ENCODE measurements around the gene XXYLT1.

The XXYLT1 gene

DNA sequence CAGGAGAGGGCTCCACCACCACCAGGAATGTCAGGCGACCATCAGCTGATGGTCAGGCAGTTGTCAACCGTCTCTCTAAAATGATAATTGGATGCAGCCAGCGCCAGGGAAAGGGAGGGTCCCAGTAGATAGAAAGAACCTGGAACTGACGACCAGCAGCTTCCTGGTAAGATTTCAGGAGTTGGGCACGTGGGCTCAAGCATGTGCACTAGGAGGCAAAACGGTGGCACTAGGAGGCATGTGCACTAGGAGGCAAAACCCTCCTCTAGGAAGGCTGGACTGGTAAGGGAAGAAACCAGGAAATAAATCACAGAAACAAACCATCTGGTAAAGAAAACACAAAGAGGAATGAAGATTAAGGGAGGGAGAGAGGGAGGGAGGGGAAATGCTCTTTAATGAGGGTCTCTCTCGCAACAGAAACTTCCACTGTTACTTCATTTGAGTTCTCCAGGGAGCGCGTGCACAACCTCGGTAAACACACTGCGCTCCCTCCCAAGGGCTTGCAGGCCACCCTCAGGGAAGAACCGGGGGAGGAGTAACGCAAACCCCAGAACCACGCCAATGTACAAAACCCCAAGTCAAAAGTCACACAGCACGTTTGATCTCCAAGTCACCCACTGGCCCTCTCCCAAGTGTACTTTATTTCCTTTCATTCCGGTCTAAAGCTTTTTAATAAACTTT is 116.7 kb downstream of the XXYLT1 start:
- H3K4me3 ChIP-seq (ENCODE audit: low read depth, low read length) = no peak overlapping the region
- DNase-seq (ENCODE audit: low read depth) = no peak
- TF ChIP-seq, protein P1, sequence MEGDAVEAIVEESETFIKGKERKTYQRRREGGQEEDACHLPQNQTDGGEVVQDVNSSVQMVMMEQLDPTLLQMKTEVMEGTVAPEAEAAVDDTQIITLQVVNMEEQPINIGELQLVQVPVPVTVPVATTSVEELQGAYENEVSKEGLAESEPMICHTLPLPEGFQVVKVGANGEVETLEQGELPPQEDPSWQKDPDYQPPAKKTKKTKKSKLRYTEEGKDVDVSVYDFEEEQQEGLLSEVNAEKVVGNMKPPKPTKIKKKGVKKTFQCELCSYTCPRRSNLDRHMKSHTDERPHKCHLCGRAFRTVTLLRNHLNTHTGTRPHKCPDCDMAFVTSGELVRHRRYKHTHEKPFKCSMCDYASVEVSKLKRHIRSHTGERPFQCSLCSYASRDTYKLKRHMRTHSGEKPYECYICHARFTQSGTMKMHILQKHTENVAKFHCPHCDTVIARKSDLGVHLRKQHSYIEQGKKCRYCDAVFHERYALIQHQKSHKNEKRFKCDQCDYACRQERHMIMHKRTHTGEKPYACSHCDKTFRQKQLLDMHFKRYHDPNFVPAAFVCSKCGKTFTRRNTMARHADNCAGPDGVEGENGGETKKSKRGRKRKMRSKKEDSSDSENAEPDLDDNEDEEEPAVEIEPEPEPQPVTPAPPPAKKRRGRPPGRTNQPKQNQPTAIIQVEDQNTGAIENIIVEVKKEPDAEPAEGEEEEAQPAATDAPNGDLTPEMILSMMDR (IDR thresholded peaks at IDR 0.05; ENCODE audit: low read depth, low read length, missing control alignments) = no peak

DNA sequence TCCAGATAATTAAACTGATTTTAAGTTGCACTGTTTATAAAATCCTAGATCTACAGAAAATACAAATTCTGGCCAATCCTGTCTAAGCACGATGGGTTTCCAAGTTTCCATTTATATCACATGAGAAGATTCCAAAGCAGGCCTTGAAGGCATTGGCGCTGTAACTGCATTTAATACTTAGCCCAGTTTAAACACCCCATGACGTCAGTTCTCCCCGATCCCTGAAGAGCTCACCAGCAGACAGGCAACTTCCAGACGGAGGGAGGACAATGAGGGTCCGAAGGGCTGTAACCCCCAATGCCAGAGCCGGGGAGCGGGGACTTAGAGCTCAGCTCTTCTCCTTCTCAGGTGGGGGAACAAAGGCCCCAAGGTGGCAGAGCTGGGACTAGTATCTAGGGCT is 117.3 kb downstream of the XXYLT1 start:
- TF ChIP-seq, protein P1 (IDR thresholded peaks at IDR 0.05; ENCODE audit: low read depth, low read length, missing control alignments) = no peak
- no peak overlapping the region for H3K4me3 ChIP-seq (ENCODE audit: low read depth, low read length)
- DNase-seq (ENCODE audit: low read depth) = no peak

DNA sequence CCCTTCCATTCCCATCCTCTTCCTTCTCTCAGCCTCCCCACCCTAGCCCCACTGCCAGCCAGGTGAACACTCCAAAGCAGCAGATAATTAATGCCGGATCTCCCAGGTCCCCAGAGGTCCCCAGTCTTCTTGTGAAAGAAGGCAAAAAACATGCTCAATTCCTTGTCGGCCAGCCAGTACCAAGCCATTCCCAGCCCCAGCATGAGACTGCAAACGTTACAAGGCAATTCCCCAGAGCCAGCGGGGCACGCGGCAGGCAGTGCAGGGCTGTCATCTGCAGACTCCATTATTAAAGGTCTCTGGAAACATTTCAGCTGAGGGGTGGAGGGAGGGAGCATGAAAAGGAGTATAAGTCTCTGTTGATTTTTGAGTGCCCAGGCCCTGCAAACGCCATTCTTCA is 117.8 kb downstream of the XXYLT1 start:
- TF ChIP-seq, protein P1 (IDR thresholded peaks at IDR 0.05; ENCODE audit: low read depth, low read length, missing control alignments) = no peak
- no peak for DNase-seq (ENCODE audit: low read depth)
- no peak overlapping the region for H3K4me3 ChIP-seq (ENCODE audit: low read depth, low read length)

DNA sequence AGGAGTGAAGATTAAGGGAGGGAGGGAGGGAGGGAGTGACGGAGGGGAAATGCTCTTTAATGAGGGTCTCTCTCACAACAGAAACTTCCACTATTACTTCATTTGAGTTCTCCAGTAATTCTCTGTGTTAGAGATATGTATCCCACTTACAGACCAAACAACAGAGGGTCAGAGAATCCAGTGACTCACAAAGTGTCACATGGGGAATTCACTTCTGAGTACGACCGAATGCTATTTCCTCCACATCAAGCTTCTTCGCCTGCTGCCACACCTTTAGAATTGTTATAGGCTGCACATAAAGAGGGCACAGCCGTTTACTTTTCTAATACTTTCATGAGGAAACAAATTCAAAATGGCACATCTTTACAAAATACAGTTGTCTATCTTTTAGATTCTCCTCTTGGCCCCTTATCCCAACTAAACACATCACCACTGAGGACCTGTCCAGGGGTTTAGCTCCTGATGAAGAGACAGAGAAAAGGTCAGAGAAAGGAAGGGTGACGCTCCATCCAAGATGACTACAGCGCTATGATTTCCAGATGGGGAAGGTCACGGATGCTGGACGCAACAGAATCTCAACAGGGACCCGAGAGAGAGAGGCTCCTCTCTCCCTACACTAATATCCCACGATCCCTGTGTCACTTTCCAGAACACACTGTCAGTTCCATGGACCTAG is 119.0 kb downstream of the XXYLT1 start:
- TF ChIP-seq, protein P1 (IDR thresholded peaks at IDR 0.05; ENCODE audit: low read depth, low read length, missing control alignments) = no peak
- H3K4me3 ChIP-seq (ENCODE audit: low read depth, low read length) = no peak overlapping the region
- no peak for DNase-seq (ENCODE audit: low read depth)

DNA sequence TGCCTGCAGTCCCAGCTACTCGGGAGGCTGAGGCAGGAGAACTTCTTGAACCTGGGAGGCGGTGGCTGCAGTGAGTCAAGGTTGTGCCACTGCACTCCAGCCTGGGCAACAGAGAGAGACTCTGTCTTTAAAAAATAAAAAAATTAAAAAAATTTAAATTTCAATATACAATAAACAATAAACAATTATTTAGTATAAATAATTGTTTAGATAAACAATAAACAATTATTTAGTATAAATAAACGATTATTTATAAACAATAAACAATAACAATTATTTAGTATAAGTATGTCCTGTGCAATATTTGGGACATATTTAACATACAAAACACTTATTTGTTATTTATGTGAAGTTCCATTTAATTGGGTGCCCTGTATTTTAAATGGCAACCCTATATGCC is 119.6 kb downstream of the XXYLT1 start:
- no peak for DNase-seq (ENCODE audit: low read depth)
- no peak overlapping the region for H3K4me3 ChIP-seq (ENCODE audit: low read depth, low read length)
- TF ChIP-seq, protein P1 (IDR thresholded peaks at IDR 0.05; ENCODE audit: low read depth, low read length, missing control alignments) = no peak

DNA sequence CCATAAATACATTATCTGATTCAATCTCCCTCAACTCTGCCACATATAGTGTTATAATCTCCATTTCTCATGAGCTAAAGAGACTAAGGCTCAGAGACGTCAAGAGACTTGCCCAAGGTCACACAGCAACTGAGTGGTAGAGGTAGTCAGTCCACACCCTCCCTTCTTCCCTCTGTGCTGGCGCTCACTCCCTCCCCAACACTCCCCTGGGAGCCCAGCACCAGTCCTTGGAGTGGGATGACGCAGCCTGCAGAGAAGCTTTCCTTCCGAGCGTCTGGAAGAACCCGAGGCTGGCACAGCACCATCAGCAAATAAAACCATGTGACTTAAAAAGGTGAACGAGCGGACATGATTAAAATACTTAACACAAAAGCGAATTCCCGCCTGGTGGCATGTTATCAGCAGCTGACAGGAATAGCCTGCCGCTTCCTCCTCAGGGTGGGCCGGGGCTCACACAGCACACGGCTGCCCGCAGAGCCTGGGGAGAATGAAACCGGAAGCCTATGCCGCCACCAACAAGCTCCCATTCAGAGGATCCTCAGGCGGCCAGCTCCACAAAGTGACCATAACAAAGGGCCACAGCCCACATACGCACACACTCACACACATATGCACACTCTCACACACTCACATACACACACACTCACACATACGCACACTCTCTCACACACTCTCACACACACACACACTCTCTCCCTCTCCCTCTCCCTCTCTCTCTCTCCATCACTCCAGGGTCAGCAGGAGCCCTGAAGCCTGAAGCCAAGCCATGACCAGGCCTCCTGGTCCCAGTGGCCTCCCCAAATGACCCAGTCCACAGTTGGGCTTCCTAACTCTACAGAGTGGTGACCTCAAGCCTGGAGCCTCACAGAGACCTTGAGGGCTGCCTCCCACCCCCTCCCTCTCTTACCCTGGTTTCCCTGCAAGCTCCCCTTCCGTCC is 120.5 kb downstream of the XXYLT1 start:
- H3K4me3 ChIP-seq (ENCODE audit: low read depth, low read length) = peak overlapping the region; percentile 22
- TF ChIP-seq, protein P1 (IDR thresholded peaks at IDR 0.05; ENCODE audit: low read depth, low read length, missing control alignments) = no peak
- DNase-seq (ENCODE audit: low read depth) = no peak
